Upper lobe of right lung (tissue), 1 donor: ENCODE data around the gene TAF12. TPM values are rescaled to one million over a fixed set of nuclear protein-coding genes. Genes with fewer than 3 reads are reported as not detected.

ENCODE experiments used
- ATAC-seq: fragments of 200-7000 bp; cut with Tn5 transposase; one replicate; pipeline ENCODE4 v1.9.1; 2020; ENCODE audit warnings: mild to moderate bottlenecking, moderate library complexity
- DNase-seq: peaks from one replicate; pipeline ENCODE4 v3.0.0-alpha.2; 2020
- H3K27ac ChIP-seq: fragments of 200-600 bp; one replicate; pipeline ENCODE4 v1.8.0; 2022
- H3K27me3 ChIP-seq: fragments of 200-600 bp; one replicate; pipeline ENCODE4 v1.8.0; 2022; ENCODE audit warnings: mild to moderate bottlenecking
- H3K36me3 ChIP-seq: fragments of 200-600 bp; one replicate; pipeline ENCODE4 v1.8.0; 2022
- H3K4me1 ChIP-seq: fragments of 200-600 bp; one replicate; pipeline ENCODE4 v1.8.0; 2022
- H3K4me3 ChIP-seq: fragments of 200-600 bp; one replicate; pipeline ENCODE4 v1.8.0; 2022; ENCODE audit warnings: mild to moderate bottlenecking
- H3K9me3 ChIP-seq: fragments of 200-600 bp; one replicate; pipeline ENCODE4 v1.8.0; 2022
- CTCF ChIP-seq: fragments of 200-600 bp; IDR thresholded peaks from one replicate; pipeline ENCODE4 v1.8.0; 2022; ENCODE audit warnings: antibody characterized with exemption
- intact Hi-C: fragments of 100-400 bp; cut with DNase I; formaldehyde crosslinking; loops from one replicate; pipeline ENCODE4 v1.11.0; 2022
- total RNA-seq: library from RNA; stranded (reverse); fragmentation: NEBNext Ultra II Directional; extraction: Animal tissue kit (Norgen Biotek cat#: 25700); gene quantifications from one replicate; pipeline ENCODE4 v1.2.1, GENCODE V29; 2021
- donor health status: DM: no; HTN: yes; CAD: no; lungs with severe emphysema.

Gene TAF12
- total RNA-seq, 1 donor from 2014 or later = 21.0 TPM

GRCh38 chr1:28671254-28671780 is 28.4 kb upstream of the TAF12 start:
- Histone ChIP-seq H3K9me3 (no peaks in the 10 kb centered on the region), H3K27me3 (no peaks in the 10 kb centered on the region), H3K36me3 (no peaks in the 10 kb centered on the region), H3K4me3 (no peak overlapping the region), H3K27ac (no peak overlapping the region), H3K4me1 (peaks cover 8% of the 10 kb centered on the region)
- ATAC-seq = no peak
- no peak for DNase-seq
- intact Hi-C loops = no loop called here
- TF ChIP-seq CTCF = no peak

GRCh38 chr1:28668956-28669723 is 26.3 kb upstream of the TAF12 start:
- ATAC-seq (peak; percentile 90), DNase-seq (peak; percentile 88)
- H3K9me3 ChIP-seq = no peaks in the 10 kb centered on the region
- no peak for TF ChIP-seq CTCF
- no peaks in the 10 kb centered on the region for H3K36me3 ChIP-seq
- H3K27ac ChIP-seq = peak overlapping the region; percentile 99
- no peaks in the 10 kb centered on the region for H3K27me3 ChIP-seq
- intact Hi-C loops = no loop called here
- H3K4me3 ChIP-seq = peak overlapping the region; percentile 97
- peaks cover 8% of the 10 kb centered on the region for H3K4me1 ChIP-seq

- intact Hi-C loops = no loop called here
- Histone ChIP-seq H3K9me3 (no peaks in the 10 kb centered on the region), H3K27ac (peak within 1 kb of the TSS; percentile 99), H3K4me1 (peaks cover 8% of the 10 kb centered on the region), H3K36me3 (no peaks in the 10 kb centered on the region), H3K27me3 (no peaks in the 10 kb centered on the region), H3K4me3 (peak within 1 kb of the TSS; percentile 97)
- ATAC-seq (peak; percentile 93), DNase-seq (peak; percentile 95)
- no peak for TF ChIP-seq CTCF
Measured at GRCh38 chr1:28668191-28668955, 25.5 kb upstream of the TAF12 start, which contains the start of gene GMEB1. Gene GMEB1 (plus strand): TSS chr1:28668784. CDS start chr1:28683613, 14,829 bp downstream.

- intact Hi-C loops = no loop called here
- no peak for TF ChIP-seq CTCF
Measured at GRCh38 chr1:28666806-28667205, 23.9 kb upstream of the TAF12 start.

GRCh38 chr1:28663871-28664470 is 21.1 kb upstream of the TAF12 start:
- peaks cover 8% of the 10 kb centered on the region for H3K4me1 ChIP-seq
- no peaks in the 10 kb centered on the region for H3K9me3 ChIP-seq
- no peaks in the 10 kb centered on the region for H3K27me3 ChIP-seq
- no peak for TF ChIP-seq CTCF
- DNase-seq = no peak
- no peak overlapping the region for H3K4me3 ChIP-seq
- ATAC-seq = no peak
- no peak overlapping the region for H3K27ac ChIP-seq
- no peaks in the 10 kb centered on the region for H3K36me3 ChIP-seq
- intact Hi-C loops = no loop called here

More at GRCh38 chr1:28666806-28667205, 23.9 kb upstream of the TAF12 start:
- no peak for ATAC-seq
- Histone ChIP-seq H3K36me3 (no peaks in the 10 kb centered on the region), H3K27me3 (no peaks in the 10 kb centered on the region), H3K4me3 (no peak overlapping the region), H3K4me1 (peaks cover 8% of the 10 kb centered on the region), H3K9me3 (no peaks in the 10 kb centered on the region), H3K27ac (no peak overlapping the region)
- DNase-seq = no peak
